ENCODE results near the gene CLBA1.

- TF ChIP-seq CTCF (conservative IDR thresholded peaks at IDR 0.05; ENCODE audit: low read length): no peak
- no peak for TF ChIP-seq EZH2phosphoT487 (IDR thresholded peaks at IDR 0.05; ENCODE audit: borderline replicate concordance, low read depth, low read length)
These were observed 19.8 kb downstream of the CLBA1 start for GRCh38 chr14:105005329-105005928.
